HG02571 (cell line): ENCODE measurements around the gene ENO1.
"Not testable (repeated sequence)": the region's sequence is repeated elsewhere in the genome, so short reads cannot be mapped to it uniquely, and the experiment has no call there.

Source experiments
- ATAC-seq: cut with Tn5 transposase; IDR thresholded peaks from one replicate; pipeline ENCODE4 v1.9.1; 2021; ENCODE audit warnings: mild to moderate bottlenecking, moderate library complexity; ENCODE audit not compliant: unreplicated experiment

ENO1 gene

GRCh38 chr1:8848663-8849386 lies 29.7 kb downstream of the ENO1 start:
- ATAC-seq, result no peak

- ATAC-seq, result no peak
Observed at GRCh38 chr1:8847990-8848389, 30.5 kb downstream of the ENO1 start.

- ATAC-seq, result no peak
Observed at GRCh38 chr1:8846263-8846662, 32.2 kb downstream of the ENO1 start.

GRCh38 chr1:8845104-8846097 lies 33.1 kb downstream of the ENO1 start:
- ATAC-seq, result no peak

- no peak for ATAC-seq
Observed at GRCh38 chr1:8844501-8845006, 33.9 kb downstream of the ENO1 start.

- ATAC-seq, result no peak
Observed at GRCh38 chr1:8841395-8841794, 37.1 kb downstream of the ENO1 start.

GRCh38 chr1:8839990-8840389 lies 38.5 kb downstream of the ENO1 start:
- no peak for ATAC-seq

- no peak for ATAC-seq
Observed at GRCh38 chr1:8835941-8836643, 42.4 kb downstream of the ENO1 start.

- no peak for ATAC-seq
Observed at GRCh38 chr1:8831340-8831739, 47.1 kb downstream of the ENO1 start.

- not testable (repeated sequence) for ATAC-seq
Observed at GRCh38 chr1:8830732-8831131, 47.8 kb downstream of the ENO1 start.

- no peak for ATAC-seq
Observed at GRCh38 chr1:8825985-8826481, 52.5 kb downstream of the ENO1 start.

GRCh38 chr1:8823295-8823664 lies 55.2 kb downstream of the ENO1 start:
- no peak for ATAC-seq

- ATAC-seq, result no peak
Observed at GRCh38 chr1:8822373-8823294, 55.9 kb downstream of the ENO1 start.

- no peak for ATAC-seq
Observed at GRCh38 chr1:8821084-8821483, 57.4 kb downstream of the ENO1 start.

GRCh38 chr1:8818789-8819188 lies 59.7 kb downstream of the ENO1 start:
- ATAC-seq, result not testable (repeated sequence)

GRCh38 chr1:8818325-8818775 lies 60.1 kb downstream of the ENO1 start:
- no peak for ATAC-seq

- peak; percentile 93 for ATAC-seq
Observed at GRCh38 chr1:8817412-8818324, 60.8 kb downstream of the ENO1 start, which contains the start of gene RERE. TSS of gene RERE (minus strand) at chr1:8817640.

- peak; percentile 34 for ATAC-seq
Observed at GRCh38 chr1:8816831-8817411, 61.6 kb downstream of the ENO1 start.
